ENCODE measurements around the gene ARHGEF28.

DNA sequence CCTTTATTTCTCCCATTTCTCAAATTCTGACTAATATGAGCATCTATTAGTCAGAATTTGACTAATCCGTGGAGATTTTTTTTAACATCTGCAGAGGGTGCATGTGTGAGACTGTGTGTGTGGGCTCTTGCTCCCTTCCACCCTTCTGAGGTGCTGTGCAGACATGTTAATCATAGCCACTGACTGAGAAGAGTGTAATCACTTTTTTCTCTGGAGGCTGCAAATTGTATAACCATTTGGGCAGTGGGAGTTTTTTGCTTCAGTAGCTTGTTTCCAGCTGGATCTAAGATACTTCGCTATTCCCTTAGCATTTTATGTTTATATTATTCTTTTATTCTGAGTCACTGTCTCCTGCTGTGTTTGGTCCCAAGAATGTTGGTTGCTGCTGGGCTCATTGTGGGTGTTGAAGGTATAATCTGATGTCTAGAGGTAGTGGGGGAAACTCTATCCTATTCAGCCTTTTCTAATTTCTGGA is 66.2 kb downstream of the ARHGEF28 start:
- TF ChIP-seq, protein P1, sequence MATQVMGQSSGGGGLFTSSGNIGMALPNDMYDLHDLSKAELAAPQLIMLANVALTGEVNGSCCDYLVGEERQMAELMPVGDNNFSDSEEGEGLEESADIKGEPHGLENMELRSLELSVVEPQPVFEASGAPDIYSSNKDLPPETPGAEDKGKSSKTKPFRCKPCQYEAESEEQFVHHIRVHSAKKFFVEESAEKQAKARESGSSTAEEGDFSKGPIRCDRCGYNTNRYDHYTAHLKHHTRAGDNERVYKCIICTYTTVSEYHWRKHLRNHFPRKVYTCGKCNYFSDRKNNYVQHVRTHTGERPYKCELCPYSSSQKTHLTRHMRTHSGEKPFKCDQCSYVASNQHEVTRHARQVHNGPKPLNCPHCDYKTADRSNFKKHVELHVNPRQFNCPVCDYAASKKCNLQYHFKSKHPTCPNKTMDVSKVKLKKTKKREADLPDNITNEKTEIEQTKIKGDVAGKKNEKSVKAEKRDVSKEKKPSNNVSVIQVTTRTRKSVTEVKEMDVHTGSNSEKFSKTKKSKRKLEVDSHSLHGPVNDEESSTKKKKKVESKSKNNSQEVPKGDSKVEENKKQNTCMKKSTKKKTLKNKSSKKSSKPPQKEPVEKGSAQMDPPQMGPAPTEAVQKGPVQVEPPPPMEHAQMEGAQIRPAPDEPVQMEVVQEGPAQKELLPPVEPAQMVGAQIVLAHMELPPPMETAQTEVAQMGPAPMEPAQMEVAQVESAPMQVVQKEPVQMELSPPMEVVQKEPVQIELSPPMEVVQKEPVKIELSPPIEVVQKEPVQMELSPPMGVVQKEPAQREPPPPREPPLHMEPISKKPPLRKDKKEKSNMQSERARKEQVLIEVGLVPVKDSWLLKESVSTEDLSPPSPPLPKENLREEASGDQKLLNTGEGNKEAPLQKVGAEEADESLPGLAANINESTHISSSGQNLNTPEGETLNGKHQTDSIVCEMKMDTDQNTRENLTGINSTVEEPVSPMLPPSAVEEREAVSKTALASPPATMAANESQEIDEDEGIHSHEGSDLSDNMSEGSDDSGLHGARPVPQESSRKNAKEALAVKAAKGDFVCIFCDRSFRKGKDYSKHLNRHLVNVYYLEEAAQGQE (IDR thresholded peaks at IDR 0.05; ENCODE audit: insufficient read depth in 1 of 2, low read depth in 2 of 2, low read length in 2 of 2) = no peak
- TF ChIP-seq TAF1 (IDR thresholded peaks at IDR 0.05; ENCODE audit: borderline replicate concordance, insufficient read depth, low read length) = no peak
